ENCODE data around the gene MYO18B.
"Not testable (repeated sequence)": the region's sequence is repeated elsewhere in the genome, so short reads cannot be mapped to it uniquely, and the experiment has no call there.

MYO18B gene, protein sequence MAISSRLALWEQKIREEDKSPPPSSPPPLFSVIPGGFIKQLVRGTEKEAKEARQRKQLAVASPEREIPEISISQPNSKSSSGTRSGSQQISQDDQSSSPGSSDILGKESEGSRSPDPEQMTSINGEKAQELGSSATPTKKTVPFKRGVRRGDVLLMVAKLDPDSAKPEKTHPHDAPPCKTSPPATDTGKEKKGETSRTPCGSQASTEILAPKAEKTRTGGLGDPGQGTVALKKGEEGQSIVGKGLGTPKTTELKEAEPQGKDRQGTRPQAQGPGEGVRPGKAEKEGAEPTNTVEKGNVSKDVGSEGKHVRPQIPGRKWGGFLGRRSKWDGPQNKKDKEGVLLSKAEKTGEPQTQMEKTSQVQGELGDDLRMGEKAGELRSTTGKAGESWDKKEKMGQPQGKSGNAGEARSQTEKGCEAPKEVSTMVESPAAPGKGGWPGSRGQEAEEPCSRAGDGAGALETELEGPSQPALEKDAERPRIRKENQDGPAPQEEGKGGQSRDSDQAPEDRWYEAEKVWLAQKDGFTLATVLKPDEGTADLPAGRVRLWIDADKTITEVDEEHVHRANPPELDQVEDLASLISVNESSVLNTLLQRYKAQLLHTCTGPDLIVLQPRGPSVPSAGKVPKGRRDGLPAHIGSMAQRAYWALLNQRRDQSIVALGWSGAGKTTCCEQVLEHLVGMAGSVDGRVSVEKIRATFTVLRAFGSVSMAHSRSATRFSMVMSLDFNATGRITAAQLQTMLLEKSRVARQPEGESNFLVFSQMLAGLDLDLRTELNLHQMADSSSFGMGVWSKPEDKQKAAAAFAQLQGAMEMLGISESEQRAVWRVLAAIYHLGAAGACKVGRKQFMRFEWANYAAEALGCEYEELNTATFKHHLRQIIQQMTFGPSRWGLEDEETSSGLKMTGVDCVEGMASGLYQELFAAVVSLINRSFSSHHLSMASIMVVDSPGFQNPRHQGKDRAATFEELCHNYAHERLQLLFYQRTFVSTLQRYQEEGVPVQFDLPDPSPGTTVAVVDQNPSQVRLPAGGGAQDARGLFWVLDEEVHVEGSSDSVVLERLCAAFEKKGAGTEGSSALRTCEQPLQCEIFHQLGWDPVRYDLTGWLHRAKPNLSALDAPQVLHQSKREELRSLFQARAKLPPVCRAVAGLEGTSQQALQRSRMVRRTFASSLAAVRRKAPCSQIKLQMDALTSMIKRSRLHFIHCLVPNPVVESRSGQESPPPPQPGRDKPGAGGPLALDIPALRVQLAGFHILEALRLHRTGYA (N-terminal part only)

GRCh38 chr22:25741692-25742626 lies at the start of gene MYO18B:
Gene MYO18B (plus strand): TSS chr22:25742188. CDS start chr22:25761093, 18,905 bp downstream.
- DNase-seq (ENCODE audit: low spot score), result no peak

DNA sequence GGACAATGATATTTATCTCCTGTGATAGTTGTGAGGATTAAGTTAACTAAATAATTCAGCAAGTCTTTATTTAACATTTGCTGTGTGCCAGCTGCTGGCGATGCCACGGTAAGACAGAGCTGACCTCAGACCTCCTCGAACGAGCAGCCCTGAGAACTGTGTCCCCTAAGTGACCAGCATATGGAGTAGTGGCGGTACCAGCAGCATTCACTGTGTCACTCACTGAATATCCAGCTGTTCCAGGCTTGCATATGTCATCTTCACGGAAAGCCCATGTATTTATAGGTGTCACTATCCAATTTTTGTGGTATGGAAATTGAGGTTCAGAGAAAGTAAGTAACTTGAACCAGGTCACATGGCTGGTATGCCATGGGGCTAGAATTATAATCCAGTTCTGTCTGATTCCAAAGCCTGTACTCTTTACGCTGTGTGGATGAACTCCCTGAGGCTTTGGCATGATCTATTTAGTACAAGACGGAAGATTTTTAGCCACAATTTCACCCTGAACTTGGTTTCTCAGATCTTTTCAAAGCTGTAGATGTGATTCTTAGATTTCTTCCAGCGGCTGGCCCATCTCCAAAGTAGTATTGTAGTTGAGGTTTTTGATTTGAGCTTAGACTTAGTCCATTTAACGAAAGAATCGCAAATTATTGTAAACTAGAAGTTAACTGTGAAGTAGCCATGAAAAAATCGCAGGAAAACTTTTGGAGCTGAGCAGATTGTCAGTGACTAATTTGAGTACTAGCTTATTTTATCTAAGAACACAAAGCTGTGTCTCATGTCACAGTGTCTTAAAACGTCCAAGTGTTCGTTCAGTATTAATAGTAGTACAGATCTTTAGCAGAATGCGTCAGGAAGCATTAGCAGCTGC lies 49.4 kb upstream of the MYO18B start:
- DNase-seq (ENCODE audit: low spot score), result no peak

- no peak for DNase-seq (ENCODE audit: low spot score)
Observed at GRCh38 chr22:25693268-25693565, 48.8 kb upstream of the MYO18B start.

DNA sequence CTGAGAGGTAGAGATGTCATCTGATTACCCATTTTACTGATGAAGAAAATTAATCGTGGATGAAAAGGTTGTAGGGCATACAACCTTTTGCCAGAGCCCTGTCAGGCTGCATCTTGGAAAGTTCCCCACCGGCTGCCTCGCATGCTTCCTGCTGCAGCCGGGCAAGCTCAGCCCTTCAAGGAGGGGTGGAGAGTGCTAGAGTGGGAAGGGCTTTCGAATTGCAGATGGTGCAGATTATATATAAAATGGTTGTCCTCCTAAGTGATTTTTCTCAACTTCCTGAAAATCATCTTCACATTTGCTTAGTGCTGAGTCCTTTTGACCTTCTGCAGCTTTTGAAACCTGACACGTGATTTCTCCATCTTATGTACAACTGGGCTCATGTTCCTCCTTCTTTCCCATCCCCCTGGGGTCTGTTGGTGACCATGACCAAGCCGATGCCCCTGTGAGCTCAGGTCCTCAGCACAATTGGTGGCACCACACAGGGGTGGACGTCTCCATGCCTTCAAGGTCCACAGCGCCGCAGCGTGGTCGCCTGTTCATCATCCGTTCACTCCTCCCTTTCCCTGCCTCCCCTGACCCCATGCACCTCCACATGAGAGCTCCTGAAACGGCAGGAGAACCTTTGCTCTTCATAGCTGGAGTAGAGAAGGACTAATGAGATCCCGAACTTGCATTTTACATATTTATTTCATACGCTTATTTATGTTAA lies 47.6 kb upstream of the MYO18B start:
- DNase-seq (ENCODE audit: low spot score), result no peak

GRCh38 chr22:25695146-25695545 lies 46.8 kb upstream of the MYO18B start:
- DNase-seq (ENCODE audit: low spot score), result no peak

GRCh38 chr22:25696763-25697162 lies 45.2 kb upstream of the MYO18B start:
- DNase-seq (ENCODE audit: low spot score), result no peak

GRCh38 chr22:25697181-25697664 lies 44.8 kb upstream of the MYO18B start:
- no peak for DNase-seq (ENCODE audit: low spot score)

- no peak for DNase-seq (ENCODE audit: low spot score)
Observed at GRCh38 chr22:25697978-25698377, 44.0 kb upstream of the MYO18B start.

GRCh38 chr22:25698461-25698860 lies 43.5 kb upstream of the MYO18B start:
- DNase-seq (ENCODE audit: low spot score), result no peak

GRCh38 chr22:25698978-25699377 lies 43.0 kb upstream of the MYO18B start:
- DNase-seq (ENCODE audit: low spot score), result no peak

DNA sequence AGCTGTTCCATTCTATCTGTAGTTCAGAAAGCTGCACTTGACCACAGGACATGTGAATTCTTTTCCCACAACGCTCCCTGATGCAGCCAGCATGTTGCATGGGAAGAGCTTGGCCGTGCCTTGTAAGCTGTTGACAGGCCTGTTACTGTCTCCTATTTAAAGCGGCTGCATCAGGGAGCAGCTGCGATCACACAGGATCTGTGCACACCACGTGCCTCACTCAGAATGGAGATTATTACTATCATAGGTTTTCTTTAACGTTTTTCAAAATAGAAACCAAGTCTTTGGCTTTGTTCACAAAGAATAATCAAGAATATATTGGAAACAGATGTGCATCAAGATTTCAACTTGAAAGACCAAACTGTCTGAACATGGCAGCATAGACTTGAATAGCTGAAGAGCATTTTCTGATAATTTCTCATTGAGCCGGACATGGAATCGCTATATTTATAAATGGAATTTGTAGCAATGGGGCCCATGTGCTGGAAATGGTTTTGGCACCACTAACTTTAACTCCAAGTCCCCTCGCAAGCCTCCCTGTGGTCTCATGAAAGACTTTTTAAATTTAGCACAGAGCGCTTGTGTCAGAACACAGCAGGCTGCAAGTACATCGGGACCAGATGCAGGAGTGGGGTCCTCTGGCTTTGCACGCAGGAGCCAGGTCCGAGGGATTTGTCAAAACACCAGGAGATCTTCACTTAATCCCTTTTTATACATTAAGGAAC lies 40.8 kb upstream of the MYO18B start:
- DNase-seq (ENCODE audit: low spot score), result no peak

- DNase-seq (ENCODE audit: low spot score), result peak; percentile 18
Observed at GRCh38 chr22:25702040-25702439, 39.9 kb upstream of the MYO18B start.

GRCh38 chr22:25702571-25703167 lies 39.3 kb upstream of the MYO18B start:
- DNase-seq (ENCODE audit: low spot score), result no peak

GRCh38 chr22:25704701-25705100 lies 37.3 kb upstream of the MYO18B start:
- no peak for DNase-seq (ENCODE audit: low spot score)

DNA sequence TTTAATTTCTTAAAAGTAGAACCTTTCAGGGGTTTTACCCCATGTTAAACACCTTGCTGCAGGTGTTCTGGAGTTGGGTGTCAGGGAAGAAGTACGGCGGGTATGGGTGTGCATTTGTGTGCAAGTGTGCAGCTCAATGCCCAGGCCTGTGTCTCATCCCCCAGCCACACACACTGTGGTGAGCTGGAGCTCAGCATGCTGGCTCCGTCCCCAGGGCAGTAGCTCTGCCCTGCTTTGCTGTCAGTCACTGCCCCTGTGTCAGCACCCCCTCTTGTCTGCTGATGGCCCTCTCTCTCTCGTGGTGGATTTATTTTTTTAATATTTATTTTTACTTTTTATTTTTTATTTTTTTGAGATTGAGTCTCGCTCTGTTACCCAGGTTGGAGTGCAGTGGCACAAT lies 35.8 kb upstream of the MYO18B start:
- DNase-seq (ENCODE audit: low spot score), result no peak

- DNase-seq (ENCODE audit: low spot score), result not testable (repeated sequence)
Observed at GRCh38 chr22:25708430-25708829, 33.6 kb upstream of the MYO18B start.

DNA sequence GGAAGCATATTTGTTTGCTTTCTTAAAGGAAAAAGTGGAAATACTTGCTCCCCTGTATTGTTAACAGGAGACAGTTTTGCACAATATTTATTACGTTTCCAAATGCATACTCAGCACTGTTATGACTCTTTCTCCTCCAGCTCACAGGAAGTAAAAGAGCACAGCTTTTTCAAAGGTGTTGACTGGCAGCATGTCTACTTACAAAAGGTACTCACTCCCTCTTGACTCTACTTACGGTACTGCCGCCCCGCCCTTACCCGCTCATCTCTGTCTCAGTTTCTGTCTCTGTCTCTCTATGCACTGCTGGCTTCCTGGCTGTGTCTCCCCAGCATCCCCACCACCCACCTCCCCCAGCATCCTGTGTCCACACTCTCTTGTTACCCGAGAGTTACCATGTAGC lies 32.2 kb upstream of the MYO18B start:
- DNase-seq (ENCODE audit: low spot score), result no peak

DNA sequence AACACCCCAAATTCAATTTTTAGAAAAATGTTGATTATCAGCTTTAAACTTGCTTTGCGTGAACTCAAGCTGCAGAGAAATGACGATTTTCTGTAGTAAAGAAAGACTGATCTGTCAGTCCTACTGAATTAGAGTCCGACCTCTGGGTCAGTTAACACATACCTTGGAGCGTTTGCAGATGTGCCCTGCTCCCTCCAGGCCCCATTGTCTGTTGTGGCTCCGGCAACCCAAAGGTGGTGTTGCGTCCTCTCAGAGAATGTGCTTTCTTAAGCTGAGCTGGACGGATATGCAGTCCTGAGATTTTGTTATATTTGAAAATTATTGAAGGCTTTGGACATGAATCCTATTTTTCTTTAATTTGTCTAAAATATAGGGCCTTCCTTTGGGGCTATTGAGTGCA lies 31.5 kb upstream of the MYO18B start:
- DNase-seq (ENCODE audit: low spot score), result no peak

Measured in LoVo (cell line).